GM19193 (cell line): ENCODE measurements around the gene HOXA7.

Experiments used
- POLR2A ChIP-seq: IDR thresholded peaks from 4 replicates; pipeline ENCODE4 v1.6.1; 2011; ENCODE audit not compliant: insufficient read depth, insufficient read length; ENCODE audit errors: extremely low read depth

Gene HOXA7

DNA sequence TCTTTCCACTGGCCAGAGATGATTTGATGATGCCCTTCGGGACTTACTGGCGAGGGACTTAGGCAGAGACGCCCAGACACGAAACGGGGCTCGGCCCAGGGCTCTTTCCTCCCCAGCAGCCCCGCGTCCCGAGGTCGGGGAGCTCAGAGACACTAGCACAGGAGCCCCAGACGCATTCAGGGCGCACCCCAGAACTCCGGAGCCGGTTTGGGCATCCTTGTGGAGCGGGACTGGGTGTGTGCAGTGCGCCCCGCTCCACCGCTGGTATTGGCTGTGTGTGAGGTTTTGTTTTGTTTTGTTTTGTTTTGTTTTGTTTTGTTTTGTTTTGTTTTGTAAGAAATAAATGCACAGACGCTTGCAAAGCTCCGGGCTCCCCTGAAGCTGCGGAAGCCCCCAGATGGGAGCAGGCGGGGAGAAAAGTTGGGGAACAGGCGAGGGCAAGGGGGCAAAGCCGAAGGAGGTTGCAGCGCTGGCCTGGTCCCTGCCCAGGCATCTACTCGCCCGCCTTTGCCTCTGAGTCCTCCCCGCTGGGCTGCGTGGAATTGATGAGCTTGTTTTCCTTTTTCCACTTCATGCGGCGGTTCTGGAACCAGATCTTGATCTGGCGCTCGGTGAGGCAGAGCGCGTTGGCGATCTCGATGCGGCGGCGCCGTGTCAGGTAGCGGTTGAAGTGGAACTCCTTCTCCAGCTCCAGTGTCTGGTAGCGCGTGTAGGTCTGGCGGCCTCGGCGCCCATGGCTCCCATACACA lies 11.1 kb downstream of the HOXA7 start:
- TF ChIP-seq POLR2A = no peak

DNA sequence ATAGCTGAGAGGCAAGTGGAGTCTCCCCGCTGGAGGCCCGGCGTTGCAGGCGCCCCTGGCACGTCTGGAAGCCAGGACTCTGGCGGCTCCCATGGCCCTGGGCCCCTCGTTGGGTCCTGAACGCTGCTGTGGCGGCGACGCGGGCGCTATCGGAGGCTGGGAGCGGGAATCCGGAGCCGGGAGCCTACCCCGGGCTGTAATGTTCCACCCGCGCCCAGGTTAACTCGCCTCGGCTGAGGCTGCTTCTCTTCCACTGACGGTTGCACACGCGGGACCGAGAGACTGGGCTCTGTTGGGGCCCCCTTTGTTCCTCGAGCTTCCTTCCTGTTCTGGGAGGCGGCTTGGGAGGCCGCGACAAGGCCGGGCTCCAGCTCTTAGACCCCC lies 11.7 kb downstream of the HOXA7 start:
- no peak for TF ChIP-seq POLR2A

DNA sequence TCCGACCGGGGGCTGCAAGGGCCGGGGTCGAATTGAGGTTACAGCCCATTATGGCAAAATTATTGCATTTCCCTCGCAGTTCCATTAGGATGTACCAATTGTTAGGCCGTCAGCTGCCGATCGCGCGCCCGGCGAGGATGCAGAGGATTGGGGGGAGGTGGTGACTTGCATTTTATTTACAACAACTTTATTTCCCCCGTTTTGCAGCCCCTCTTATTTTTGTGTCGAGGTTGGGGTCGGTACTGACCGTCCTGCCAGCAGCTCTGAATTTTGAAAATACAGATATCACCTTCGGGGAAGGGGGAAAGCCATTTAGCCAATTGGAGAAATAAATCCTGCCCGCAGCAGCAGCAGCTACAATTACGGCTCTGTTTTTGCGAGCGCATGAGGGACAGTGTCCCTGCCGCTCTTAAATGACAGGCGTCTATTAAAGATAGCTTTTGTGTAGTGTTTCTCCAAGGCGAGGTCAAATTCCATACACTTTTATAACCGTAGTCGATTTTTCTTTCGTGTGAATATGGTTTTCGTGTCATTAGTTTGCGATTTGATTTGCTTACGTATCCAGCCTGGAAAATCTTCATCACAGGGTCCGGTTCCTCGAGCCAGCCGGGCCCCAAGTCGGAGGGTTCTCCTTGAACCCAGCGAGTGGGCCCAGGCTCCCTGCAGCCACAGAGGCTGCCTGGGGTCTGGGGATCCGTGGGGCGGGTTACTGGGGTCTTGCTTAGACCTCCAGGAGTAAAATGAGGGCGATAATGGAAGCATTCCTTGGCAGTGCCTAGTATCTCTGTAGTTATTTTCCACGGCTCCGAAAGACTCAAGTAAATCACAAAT lies 12.3 kb downstream of the HOXA7 start:
- no peak for TF ChIP-seq POLR2A

DNA sequence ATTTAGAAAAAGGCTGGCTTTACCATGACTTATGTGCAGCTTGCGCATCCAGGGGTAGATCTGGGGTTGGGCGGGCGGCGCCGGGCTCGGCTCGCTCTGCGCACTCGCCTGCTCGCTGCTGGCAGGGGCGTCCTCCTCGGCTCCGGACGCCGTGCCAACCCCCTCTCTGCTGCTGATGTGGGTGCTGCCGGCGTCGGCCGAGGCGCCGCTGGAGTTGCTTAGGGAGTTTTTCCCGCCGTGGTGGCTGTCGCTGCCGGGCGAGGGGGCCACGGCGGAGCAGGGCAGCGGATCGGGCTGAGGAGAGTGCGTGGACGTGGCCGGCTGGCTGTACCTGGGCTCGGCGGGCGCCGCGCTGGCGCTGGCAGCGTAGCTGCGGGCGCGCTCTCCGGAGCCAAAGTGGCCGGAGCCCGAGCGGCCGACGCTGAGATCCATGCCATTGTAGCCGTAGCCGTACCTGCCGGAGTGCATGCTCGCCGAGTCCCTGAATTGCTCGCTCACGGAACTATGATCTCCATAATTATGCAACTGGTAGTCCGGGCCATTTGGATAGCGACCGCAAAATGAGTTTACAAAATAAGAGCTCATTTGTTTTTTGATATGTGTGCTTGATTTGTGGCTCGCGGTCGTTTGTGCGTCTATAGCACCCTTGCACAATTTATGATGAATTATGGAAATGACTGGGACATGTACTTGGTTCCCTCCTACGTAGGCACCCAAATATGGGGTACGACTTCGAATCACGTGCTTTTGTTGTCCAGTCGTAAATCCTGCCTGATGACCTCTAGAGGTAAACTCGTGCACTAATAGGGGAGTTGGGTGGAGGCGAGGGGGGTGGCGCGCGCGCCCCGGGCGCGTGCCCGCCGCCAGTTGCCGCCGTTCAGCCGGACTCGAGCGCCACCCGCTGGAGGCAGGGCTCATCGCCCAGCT lies 13.2 kb downstream of the HOXA7 start, which contains the start of gene HOXA5:
HOXA5 (minus strand) TSS at position 659 of the 927 bp plus-strand sequence; CDS start at position 585, 74 bp downstream.
- no peak for TF ChIP-seq POLR2A

DNA sequence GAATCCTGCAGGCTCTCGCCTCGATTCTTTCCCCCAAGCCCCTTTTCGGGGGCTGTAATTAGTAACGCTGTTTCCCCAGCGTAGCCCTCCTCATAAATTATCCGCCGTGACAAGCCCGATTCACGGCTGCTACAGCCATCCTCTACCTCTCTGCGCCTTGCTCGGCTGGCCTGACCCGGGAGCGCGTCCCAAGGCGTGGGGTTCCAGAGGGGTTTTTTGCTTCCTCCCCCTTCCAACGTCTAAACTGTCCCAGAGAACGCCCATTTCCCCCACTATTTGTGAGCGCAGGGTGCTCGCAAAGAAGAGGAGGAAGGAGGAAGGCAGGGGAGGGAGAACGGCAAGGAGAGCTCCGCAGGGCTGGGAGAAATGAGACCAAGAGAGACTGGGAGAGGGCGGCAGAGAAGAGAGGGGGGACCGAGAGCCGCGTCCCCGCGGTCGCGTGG lies 13.9 kb downstream of the HOXA7 start:
- TF ChIP-seq POLR2A = no peak

DNA sequence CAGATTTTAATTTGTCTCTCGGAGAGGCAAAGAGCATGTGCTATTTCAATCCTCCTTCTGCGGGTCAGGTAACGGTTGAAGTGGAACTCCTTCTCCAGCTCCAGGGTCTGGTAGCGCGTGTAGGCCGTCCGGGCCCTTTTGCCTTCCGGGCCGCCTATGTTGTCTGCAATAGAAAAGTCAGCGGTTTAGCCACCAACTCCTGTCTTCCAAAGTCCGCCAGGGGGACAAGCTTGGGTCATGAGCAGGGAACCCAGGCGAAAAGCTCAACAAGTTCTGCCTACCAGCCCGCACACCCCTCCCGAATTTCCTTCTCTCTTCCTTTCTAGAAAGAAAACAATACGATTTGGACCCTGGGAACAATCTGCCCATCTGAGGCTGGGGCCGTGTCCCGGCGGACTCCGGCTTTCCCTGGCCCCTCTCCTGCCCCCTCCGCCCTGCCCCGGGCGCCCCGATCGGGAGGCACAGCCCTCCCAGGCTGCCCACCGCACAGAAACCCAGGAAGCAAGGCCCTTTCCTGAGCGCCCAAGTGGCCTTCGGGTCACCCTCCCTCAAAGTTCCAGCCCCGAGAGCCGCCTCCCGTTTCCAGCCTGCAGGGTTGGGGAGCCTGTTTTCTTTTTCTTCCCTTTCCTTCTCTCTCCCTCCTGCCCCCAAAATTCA lies 14.4 kb downstream of the HOXA7 start:
- TF ChIP-seq POLR2A = no peak

DNA sequence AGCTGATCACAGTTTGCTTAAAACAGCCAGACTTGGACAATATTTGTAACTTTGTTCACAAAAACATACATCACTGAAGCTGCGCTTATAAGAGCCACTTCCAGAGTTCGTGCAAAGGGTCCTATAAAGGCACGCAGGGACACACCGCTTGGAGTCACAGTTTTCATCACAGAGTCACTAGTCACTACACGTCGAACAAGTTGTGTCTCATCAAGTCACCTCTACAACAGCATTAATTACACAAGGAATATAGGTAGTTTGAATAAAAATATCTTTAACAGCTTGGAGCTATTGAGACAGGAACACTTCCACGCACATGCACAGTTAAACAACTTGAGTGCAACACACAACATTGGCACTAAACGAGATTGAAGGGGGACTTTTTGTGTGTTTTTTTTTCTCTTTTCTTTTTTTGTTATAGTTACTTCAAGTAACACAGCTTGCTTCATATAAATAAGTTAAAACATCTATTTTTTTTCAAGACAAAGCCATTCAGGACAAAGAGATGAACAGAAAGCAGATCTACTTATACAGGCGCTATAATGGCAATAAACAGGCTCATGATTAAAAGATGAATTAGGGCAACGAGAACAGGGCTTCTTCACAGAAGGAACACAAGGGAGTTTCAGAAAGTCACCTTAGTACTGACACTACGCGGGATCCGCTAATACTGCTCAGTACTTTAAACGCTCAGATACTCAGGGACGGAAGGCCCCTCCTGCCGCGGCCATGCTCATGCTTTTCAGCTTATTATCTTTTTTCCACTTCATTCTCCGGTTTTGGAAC lies 15.1 kb downstream of the HOXA7 start:
- no peak for TF ChIP-seq POLR2A

DNA sequence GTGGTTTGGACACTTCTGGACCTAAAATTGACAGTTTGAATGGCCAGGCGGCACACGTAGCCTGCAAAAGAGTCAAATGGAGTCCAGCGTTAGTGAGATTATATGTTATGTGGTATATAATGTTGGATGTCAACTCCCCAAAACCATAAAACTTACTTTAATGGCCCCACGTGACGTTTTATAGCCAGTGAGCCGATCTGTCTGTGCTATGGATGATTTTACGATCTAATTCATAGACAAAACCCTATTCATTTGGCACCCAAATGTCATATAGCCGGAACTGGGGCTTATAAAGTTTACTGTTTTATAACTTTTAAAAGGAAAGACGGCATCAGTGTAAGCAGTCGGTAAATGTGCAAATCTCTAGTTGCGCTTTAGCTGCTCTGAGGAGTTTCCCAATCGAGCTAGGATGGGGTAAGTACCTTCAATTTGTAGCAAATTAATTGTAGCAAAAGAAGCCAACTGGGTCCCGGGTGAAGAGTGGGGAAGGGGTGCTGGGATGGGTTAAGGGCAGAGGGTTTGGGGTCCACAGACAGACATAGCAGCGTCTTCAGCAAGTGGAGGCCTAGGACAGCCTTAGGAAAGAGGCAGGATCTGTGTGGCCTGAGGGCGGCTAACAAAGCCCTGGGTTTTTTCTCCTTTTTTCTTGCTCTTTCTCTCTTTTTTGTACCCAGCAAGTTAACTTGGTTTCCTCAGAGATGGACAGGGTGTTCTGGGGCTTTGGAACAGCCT lies 16.2 kb downstream of the HOXA7 start:
- TF ChIP-seq POLR2A = no peak

DNA sequence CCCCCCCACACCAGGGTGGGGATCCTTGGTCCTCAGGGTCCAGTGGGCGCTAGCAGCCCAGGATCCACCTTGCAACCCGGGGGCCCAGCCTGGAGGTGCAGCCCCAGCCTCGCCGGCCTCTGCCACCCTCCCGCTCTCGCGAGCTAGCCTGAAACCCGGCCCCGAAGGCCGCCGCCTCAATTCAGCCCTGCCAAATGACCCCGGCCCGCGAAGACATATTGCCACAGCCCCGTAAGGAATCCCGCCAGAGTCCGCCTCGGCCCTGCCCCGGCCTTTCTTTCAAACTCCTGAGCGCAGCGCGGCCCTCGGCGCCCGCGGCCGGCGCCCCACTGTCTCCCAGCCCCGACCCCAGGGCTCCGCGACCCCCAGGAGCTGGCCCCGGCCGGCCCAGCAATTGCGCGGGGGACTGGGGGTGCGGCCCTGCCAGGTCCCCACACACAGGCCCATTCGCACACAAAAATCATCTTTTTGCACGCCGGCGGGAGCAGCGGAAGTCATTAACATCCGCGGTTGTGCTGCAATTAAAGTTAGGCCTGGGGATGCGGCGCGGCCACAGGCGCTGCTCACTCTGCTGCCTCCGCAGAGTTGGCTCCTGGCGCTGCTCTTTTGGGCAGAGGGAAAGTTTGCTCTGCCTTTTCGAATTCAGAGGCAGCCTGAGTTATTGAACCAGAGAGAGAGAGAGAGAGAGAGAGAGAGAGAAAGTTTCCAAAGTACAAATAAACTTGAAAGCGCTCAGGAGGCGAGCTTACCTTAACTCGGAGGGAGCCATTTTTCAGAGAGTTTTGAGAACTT lies 16.9 kb downstream of the HOXA7 start:
- TF ChIP-seq POLR2A = no peak

DNA sequence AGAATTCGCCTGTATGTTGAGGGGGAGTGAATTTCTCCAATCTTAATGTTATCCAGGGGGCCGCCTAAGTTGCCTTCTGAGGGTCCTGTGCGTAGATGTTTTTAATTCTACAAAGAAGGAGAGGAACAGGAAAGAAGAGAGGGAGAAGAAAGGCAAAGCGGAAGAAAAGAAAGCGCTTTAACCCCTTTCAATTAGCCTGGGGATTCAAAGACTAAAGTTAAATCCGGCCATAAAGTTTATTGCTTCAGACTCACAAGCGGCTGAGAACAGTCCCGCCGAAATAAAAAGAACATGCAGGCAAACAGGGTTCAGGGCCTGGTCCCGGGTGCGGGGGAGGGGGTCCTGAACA lies 17.5 kb downstream of the HOXA7 start:
- no peak for TF ChIP-seq POLR2A

DNA sequence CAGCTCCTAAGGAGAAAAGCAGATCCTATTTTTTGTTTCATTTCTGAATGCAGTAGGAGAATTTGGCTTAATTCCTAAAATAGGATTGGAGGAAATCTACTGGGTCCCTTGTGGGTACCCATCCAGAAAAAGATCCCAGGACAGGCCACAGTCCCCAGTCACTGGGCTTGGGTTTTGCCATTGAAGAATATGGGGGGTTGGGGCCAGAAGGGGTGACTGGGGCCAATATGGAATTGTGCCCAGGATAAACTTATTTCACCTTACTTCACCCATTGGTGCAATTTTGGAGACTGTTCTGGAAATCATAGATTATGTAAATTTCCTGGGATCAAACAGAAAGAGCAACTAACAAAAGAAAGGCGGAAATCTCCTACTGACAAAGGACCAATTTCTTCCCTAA lies 18.0 kb downstream of the HOXA7 start:
- no peak for TF ChIP-seq POLR2A

DNA sequence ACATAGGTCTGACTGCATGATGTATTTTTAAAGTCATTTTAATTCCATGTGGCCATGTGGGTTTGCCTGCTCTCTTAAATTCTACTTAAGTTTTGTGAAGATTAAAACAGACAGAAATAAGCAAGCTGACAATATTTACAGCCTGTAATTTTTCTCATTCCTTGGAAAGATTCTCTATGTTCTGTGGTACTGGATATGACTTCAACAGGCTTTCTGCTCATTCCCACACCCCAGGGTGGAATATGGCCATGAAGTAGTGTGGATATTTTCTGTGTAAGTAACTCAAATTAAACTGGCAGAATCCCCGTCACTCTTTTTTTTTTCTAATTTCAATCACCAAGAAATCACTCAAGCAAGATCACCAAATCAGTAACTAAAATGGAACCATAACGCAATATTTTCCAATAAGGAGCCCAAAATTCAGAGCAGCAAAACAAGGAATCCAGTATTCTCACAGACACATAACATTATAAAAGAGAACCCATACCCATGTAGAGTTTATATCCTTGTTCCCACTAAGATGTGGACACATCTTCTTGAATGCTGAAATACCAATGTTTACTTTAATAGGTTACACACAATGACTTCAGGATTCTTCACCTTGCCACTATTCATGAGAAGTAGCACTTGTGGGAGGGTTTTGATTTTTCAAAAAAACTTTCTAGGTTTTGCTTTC lies 18.7 kb downstream of the HOXA7 start:
- TF ChIP-seq POLR2A = no peak
